ENCODE data around the gene NFIA. TPM values are rescaled to one million over a fixed set of nuclear protein-coding genes. Genes with fewer than 3 reads are reported as not detected.

Gene NFIA
- total RNA-seq, 1 experiment from 2014 or later, result 12.7 TPM

GRCh38 chr1:61100578-61100977, 18.2 kb downstream of the NFIA start:
- TF ChIP-seq EZH2phosphoT487 (IDR thresholded peaks at IDR 0.05; ENCODE audit: borderline replicate concordance, low read length) (no peak), EZH2 (IDR thresholded peaks at IDR 0.05; ENCODE audit: low read length, unreplicated experiment) (no peak), CTCF (conservative IDR thresholded peaks at IDR 0.05; ENCODE audit: low read depth, low read length) (no peak)
- Histone ChIP-seq H3K36me3 (ENCODE audit: low read depth, low read length) (no peaks in the 10 kb centered on the region), H2AFZ (ENCODE audit: low read length) (no peak overlapping the region), H3K79me2 (ENCODE audit: low read length) (peaks cover 16% of the 10 kb centered on the region), H3F3A (ENCODE audit: low read length, unreplicated experiment) (no peaks in the 10 kb centered on the region), H3K4me2 (ENCODE audit: low read length) (no peak overlapping the region), H4K20me1 (ENCODE audit: low read length) (no peaks in the 10 kb centered on the region), H3K4me3 (ENCODE audit: low read length) (no peak overlapping the region), H3K27me3 (ENCODE audit: low read length) (no peaks in the 10 kb centered on the region), H3K9me2 (replicated peaks; ENCODE audit: low read length) (no peaks in the 10 kb centered on the region), H3K9ac (ENCODE audit: low read length) (no peak overlapping the region), H3K4me1 (ENCODE audit: insufficient read depth, low read length) (peaks cover 5% of the 10 kb centered on the region; the same call in 1 of the 2 replicates), H3K27ac (ENCODE audit: low read length) (no peak overlapping the region), H3K9me3 (ENCODE audit: low read length) (no peaks in the 10 kb centered on the region)
- intact Hi-C loops (cut with micrococcal nuclease), result no loop called here
- ChIA-PET CTCF (no interaction called here), POLR2A (ENCODE audit: unreplicated experiment) (no interaction called here)
- ATAC-seq, result no peak
- no TSS peak for BruUV-seq (replicated peaks)
- DNase-seq, result no peak

GRCh38 chr1:61101536-61101935, 19.2 kb downstream of the NFIA start:
- H2AFZ ChIP-seq (ENCODE audit: low read length), result no peak overlapping the region
- POLR2A ChIA-PET (ENCODE audit: unreplicated experiment), result no interaction called here
- no TSS peak for BruUV-seq (replicated peaks)

GRCh38 chr1:61102041-61102440, 19.7 kb downstream of the NFIA start:
- H2AFZ ChIP-seq (ENCODE audit: low read length), result no peak overlapping the region
- H3K36me3 ChIP-seq (ENCODE audit: low read depth, low read length), result no peaks in the 10 kb centered on the region
- no peak overlapping the region for H3K27ac ChIP-seq (ENCODE audit: low read length)
- H3K9ac ChIP-seq (ENCODE audit: low read length), result no peak overlapping the region
- H3K4me1 ChIP-seq (ENCODE audit: insufficient read depth, low read length), result peaks cover 3% of the 10 kb centered on the region; the same call in 1 of the 2 replicates
- H3K9me2 ChIP-seq (replicated peaks; ENCODE audit: low read length), result no peaks in the 10 kb centered on the region
- H3K4me3 ChIP-seq (ENCODE audit: low read length), result no peak overlapping the region
- peaks cover 15% of the 10 kb centered on the region for H3K79me2 ChIP-seq (ENCODE audit: low read length)
- H3K27me3 ChIP-seq (ENCODE audit: low read length), result no peaks in the 10 kb centered on the region
- ChIA-PET CTCF (no interaction called here), POLR2A (ENCODE audit: unreplicated experiment) (interaction anchor here (0.7 kb wide), 1 partner anchor 122 kb away, joined by 4 read pairs; no protein-coding TSS in a partner anchor)
- intact Hi-C loops (cut with micrococcal nuclease), result no loop called here
- no peak for ATAC-seq
- no TSS peak for BruUV-seq (replicated peaks)
- no peak for DNase-seq
- H4K20me1 ChIP-seq (ENCODE audit: low read length), result no peaks in the 10 kb centered on the region
- TF ChIP-seq EZH2phosphoT487 (IDR thresholded peaks at IDR 0.05; ENCODE audit: borderline replicate concordance, low read length) (no peak), EZH2 (IDR thresholded peaks at IDR 0.05; ENCODE audit: low read length, unreplicated experiment) (no peak), CTCF (conservative IDR thresholded peaks at IDR 0.05; ENCODE audit: low read depth, low read length) (no peak)
- no peaks in the 10 kb centered on the region for H3F3A ChIP-seq (ENCODE audit: low read length, unreplicated experiment)
- H3K9me3 ChIP-seq (ENCODE audit: low read length), result no peaks in the 10 kb centered on the region
- H3K4me2 ChIP-seq (ENCODE audit: low read length), result no peak overlapping the region

More at GRCh38 chr1:61101536-61101935, 19.2 kb downstream of the NFIA start:
- Histone ChIP-seq H3K9me2 (replicated peaks; ENCODE audit: low read length) (no peaks in the 10 kb centered on the region), H3K27ac (ENCODE audit: low read length) (no peak overlapping the region), H3K79me2 (ENCODE audit: low read length) (peaks cover 15% of the 10 kb centered on the region), H3K4me1 (ENCODE audit: insufficient read depth, low read length) (peaks cover 5% of the 10 kb centered on the region; the same call in 1 of the 2 replicates), H3K4me3 (ENCODE audit: low read length) (no peak overlapping the region), H3K36me3 (ENCODE audit: low read depth, low read length) (no peaks in the 10 kb centered on the region), H3K9me3 (ENCODE audit: low read length) (no peaks in the 10 kb centered on the region), H3F3A (ENCODE audit: low read length, unreplicated experiment) (no peaks in the 10 kb centered on the region), H3K4me2 (ENCODE audit: low read length) (no peak overlapping the region), H4K20me1 (ENCODE audit: low read length) (no peaks in the 10 kb centered on the region), H3K27me3 (ENCODE audit: low read length) (no peaks in the 10 kb centered on the region), H3K9ac (ENCODE audit: low read length) (no peak overlapping the region)
- ATAC-seq (no peak), DNase-seq (no peak)
- no peak for TF ChIP-seq CTCF (conservative IDR thresholded peaks at IDR 0.05; ENCODE audit: low read depth, low read length)
- no peak for TF ChIP-seq EZH2 (IDR thresholded peaks at IDR 0.05; ENCODE audit: low read length, unreplicated experiment)
- CTCF ChIA-PET, result no interaction called here
- intact Hi-C loops (cut with micrococcal nuclease), result no loop called here

Data from PC-3 (cell line).